ENCODE results near the gene SOBP. TPM values are rescaled to one million over a fixed set of nuclear protein-coding genes. Genes with fewer than 3 reads are reported as not detected.

SOBP gene
- total RNA-seq, 1 donor from 2014 or later: 1.7 TPM

DNA sequence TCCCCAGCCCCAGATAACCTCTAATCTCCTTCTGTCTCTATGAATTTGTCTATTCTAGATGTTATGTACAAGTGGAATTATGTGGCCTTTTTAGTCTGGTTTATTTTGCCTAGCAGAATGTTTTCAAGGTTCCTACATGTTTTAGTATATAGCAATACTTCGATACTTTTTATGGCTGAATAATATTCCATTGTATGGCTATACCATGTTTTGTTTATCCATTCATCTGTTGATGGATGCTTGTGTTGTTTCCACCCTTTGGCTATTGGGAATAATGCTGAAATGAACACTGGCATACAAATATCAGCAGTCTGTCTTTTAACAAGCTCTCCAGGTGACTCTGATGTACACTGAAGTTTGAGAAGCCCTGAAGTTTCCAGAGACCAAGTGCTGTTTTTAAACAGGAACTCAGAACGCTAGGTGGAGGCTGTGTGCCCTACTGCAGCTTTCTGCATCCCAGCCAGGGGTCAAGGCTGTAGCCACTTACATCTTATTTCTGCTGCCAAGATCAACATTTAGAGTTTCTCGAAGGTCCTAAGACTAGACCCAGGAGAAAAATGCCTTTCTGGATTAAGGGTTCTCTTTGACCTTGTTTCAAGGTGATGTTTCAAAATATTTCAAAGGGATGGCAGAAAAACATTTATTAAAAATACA, 123.0 kb downstream of the SOBP start:
- DNase-seq (ENCODE audit: low spot score) (no peak), ATAC-seq (no peak)

DNA sequence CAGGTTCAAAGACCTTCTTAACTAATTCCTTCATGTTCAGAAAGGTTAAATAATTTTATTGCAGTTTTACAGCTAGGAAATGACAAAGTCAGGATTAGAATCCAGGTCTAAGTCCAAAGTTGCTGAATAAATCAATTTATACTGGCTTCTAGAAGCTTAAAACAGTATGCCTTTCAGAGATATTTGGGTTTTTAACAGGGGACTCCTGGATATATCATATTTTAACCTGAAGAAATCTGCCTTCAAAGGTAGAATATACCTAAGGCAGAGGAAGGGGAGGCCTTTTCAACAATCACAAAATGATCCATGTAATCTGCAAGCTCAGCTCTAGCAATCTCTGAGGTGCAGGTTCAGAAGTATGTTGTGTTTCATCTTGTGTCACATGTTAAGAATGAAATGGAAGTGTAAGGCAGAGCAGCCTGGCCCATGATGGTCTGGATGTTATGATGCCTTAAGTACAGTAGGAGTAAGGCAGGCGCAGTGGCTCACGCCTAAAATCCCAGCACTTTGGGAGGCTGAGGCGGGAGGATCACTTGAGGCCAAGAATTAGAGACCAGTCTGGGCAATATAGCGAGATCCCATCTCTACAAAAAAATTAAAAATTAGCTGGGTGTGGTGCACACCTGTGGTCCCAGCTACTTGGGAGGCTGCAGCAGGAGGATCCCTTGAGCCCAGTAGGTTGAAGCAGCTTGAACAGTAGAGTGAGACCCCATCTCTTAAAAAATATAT, 123.9 kb downstream of the SOBP start:
- DNase-seq (ENCODE audit: low spot score) (no peak), ATAC-seq (no peak)

DNA sequence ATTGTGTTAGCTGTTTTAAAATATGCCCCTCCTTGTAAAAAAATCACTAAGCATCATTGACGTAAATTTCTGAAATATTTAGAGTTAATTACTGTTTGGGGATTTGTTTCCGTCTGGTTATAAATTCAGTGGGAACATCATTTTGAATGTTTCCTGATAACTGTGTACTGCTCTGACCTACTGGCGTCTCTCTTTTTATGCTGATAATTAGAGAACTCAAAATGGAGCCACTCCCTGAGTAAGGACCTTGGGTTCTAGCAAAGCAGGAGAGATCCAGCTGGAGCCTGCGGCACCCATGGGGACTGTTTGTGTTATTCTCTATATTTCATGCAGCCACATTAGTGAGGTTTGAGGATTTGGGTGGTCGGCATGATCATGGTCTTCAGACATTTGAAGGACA, 124.9 kb downstream of the SOBP start:
- no peak for DNase-seq (ENCODE audit: low spot score)
- ATAC-seq: no peak

DNA sequence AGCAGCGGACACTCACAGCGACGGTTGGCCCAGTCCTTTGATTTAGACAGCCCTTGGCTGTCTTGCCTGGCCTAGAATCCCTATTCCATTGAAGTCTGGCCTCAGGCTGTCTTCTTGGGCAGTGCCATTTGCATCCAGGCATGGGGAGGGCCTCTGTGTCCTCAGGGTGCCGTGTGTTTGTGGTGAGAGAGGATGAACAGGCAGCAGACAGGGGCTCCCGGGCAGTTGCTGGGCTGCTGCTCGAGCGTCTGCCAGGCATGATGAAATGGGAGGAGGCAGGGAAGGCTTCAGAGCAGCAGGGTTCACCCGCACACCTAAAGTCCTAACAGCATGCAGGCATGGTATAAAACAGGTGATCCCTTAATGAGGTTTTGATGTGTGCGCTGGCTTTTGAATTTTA, 126.9 kb downstream of the SOBP start:
- ATAC-seq (no peak), DNase-seq (ENCODE audit: low spot score) (no peak)

DNA sequence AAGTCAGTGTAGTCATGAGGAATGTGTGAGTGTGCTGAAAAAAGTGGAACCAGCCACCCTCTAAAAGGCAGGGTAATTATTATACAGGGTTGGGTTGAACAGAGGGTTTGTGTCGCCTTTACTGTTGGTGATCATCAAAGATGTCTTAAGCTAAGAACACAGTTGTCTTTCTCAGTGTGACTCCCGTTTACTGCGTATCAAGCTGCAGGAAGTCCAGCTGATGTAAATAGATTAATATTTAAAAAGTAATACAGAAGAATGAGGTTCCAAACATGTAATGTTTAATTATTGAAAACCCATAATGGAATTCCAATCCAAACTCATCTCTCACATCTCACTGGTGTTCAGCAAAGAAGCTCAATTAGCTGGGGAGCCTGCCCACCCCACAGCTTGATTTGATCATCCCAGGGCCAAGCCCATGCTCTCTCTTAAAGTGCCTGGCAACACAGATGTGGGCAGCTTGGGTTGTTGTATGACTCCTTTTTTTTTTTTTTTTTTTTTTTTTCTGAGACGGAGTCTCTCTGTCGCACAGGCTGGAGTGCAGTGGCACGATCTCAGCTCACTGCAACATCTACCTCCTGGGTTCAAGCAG, 127.5 kb downstream of the SOBP start:
- ATAC-seq (no peak), DNase-seq (ENCODE audit: low spot score) (no peak)

DNA sequence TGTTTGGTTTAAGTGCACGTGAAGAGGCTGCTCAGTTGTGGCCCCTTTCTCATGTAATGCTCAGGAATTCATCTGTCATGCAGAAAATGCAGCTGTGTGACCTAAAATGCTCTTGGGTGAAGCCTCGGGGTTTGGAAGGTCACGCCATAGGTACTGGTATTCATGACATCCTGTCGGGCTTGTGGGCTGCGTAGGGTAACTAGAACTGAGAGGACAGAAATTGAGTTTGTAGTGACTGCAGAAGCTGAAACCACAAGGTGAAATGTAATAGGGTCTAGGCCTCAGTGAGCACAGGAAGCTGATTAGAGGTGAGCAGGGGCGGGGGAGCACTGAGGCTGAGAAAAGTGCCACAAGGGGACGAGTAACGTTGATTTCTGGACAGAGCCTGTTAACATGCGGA, 128.8 kb downstream of the SOBP start:
- ATAC-seq (no peak), DNase-seq (ENCODE audit: low spot score) (no peak)

DNA sequence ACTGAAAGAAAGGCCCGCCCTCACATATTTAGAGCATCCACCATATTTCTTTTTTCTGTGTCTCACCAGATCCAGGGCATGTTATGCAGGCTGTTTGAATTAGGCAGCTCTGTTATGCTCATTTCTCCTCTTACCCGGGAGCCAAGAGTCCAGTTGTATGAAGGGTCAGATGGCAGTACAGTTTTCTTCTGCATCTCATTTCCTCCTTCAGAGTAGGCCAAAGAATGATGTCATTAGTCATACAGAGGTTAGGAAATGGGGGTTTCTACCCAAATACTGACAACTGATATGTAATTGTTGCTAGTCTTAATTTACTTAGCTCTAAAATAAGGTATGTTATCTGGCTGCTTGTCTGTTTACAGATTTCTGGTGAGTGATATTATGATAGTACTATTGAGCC, 130.8 kb downstream of the SOBP start:
- no peak for DNase-seq (ENCODE audit: low spot score)
- ATAC-seq: no peak

DNA sequence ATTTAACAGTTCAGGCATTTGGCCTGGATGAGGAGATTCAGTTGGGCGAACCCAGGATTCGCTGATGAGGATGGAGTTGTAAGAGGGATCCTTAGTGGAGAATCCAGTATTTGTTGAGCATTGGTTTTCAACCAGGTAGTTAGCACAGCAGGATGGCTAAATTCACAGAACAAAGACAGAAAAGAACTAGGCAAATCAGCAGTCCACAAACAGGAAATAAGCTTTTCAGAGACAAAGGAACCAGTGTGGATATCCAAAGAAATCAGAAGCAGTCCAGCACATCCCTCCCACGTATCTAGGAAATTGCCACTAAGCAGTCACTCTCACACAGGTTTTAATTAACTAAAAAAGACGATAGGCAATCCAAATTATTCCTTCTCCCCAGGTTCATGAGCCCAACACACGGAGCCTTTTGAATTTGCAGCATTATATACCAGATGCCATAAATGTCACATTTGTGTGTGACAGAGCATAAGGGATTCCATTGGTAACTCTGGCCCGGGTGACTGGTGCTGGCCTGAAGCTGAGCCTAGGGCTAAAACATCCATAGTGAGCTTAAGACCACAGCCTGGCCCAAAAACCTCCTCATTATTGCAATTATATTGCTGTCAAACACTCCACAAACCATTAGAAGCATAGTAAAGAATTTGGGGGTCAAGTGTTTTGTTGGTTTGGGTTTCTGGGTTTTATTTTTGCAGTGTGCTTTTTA, 131.5 kb downstream of the SOBP start:
- DNase-seq (ENCODE audit: low spot score) (no peak), ATAC-seq (no peak)

DNA sequence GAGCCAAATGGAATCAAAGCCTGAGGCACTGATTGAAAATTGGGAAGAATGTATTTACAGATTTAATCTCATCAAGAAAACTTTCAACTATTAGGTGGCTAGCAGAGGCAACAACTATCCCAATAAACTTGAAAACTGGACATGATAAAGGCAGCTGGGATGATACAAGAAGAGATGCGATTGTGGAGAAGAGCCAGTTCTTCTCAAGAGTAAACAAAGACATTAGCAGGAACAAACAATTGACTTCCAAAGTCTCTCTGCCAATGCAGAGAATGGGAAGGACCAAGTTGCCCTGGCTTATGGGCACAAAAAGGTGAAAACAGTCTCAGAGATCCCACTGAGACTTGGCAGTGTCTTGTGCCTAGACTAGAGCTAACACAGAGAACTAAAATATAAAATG, 132.4 kb downstream of the SOBP start:
- no peak for DNase-seq (ENCODE audit: low spot score)
- peak; percentile 73 for ATAC-seq

DNA sequence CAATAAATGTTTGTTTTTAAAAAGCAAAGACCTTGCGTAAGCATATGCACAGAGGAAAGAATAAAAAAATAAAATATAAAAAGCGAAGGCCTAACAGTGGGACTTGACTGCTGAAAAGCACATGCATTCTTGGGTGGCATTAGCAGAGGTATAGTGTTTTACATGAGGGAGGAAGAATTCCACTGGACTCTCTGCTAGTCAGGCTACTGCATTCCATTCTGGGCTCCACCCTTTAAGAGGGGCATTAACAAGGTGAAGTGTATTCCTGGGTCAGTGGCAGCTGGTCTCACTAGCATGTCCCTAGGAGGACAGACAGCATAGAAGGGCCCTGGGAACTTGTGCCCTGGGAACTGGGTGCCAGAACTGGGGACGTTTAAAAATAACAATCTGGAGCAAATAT, 134.1 kb downstream of the SOBP start:
- no peak for ATAC-seq
- DNase-seq (ENCODE audit: low spot score): no peak

DNA sequence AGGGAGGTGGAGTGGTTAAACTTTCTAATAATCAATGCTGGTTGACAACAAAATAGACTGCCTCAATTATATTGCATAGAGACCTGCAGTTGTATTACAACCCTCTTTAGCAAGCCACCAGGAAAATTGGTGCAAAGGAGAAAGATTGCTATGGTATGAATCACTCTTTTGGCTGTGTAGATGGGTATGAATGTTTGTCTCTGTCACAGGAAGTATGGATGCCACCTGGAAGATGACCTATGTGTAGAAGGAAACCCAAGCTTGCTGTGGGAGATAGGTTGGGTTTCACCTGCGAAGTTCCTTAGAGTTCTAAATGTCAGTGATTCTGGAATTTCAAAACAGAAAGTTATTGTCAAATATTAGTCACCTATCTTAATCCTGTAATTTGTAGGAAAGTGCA, 134.6 kb downstream of the SOBP start:
- ATAC-seq (no peak), DNase-seq (ENCODE audit: low spot score) (no peak)

DNA sequence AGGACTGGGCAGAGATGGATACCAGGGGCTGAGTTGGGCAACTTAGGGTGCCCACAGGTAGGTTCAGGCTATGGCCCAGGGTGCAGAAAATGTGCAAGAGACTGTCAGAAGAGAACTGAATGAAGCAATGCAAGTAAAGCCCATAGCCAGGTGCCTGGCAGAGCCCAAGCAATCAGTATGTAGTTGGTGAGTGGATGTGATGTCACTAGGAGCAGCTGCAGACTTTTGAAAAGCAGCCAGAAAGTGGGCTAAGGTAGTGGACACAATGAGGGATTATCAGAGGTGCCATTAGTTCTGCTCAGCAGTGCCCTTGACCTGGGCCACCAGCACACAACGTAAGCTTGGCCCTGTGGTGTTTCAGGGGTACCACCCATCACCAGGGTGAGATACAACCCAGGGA, 135.3 kb downstream of the SOBP start:
- ATAC-seq (no peak), DNase-seq (ENCODE audit: low spot score) (no peak)

DNA sequence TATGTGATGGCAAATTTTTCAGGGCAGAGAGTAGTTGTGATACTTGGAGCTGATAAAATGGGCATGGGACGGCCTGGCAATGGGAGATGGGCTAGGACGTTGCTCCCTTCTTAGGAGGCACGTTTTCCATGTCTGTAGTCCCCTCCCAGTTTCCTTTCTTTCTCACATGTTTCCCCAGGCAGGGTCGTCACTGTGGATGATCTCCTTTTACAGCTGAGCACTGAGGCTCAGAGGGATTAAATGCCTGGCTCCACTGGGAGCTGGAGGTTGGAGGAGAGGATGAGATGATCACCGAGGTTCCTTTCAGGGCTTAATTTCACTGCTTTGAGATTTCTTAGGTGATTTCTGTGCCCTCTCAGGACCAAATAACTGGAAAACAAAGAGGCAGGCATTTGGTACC, 136.7 kb downstream of the SOBP start:
- ATAC-seq (no peak), DNase-seq (ENCODE audit: low spot score) (no peak)

DNA sequence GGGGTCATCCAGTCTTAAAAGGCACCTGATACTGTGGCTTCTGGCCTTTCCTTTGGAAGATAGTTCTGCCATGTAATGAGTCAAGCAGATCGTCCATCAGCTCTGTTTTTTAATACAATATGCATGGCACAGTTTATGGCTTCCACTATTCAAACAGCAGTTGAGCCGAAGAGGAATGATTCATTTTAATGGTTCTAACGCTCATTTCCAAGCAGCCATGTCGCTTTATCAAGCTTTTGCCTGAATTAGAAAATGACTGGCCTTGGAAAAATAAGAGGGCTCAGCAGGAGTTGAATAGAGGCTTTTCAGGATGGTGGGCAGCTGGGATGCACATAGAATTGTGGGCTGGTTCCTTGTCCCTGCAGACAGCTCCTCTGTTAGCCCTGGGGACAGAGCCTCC, 138.1 kb downstream of the SOBP start:
- ATAC-seq (no peak), DNase-seq (ENCODE audit: low spot score) (no peak)

DNA sequence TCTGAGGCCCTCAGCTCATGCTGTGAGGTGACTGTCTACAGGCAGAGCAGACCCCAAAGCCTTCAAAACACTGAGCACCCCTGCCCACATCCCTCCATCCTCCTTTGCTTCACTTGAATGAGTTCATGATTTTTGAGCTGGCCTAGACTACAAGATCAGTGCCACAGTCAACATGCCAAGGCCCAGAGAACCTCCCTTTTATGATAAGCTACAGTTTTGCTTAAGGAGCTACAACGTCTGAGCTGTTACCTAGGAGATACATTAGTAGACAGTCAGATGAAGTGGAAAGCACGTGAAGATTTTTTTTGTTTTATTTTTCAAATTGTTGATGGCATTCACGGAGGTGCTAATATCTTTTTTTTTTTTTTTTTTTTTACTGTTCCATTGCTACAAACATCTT, 139.0 kb downstream of the SOBP start:
- DNase-seq (ENCODE audit: low spot score) (no peak), ATAC-seq (no peak)

DNA sequence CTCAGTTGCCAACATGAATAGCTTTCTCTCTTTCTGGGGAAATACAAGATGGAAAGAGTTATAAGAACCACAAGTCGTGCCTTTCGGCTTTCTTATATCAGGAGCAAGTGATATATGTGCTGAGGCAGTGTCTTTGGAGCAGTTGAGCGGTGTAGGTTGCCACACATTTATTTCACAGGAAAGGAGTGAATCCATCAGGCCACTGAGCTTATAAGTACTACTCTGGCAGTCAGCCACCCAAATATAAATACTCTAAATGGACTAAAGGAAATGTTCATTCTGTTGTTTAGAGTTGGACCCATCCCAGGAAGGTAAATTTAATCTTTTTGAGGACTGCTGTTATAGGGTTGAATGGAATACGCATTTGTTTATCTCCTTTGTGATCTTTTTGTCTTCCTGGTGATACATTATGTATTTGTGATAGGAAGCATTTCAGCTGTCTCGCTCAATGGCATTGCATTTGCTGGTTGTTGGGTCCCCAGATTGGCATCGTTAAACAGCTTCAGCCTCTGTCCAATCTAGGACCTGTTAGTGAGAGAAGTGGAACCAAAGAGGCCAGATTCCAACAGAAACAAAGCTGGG, 139.7 kb downstream of the SOBP start:
- ATAC-seq: no peak

DNA sequence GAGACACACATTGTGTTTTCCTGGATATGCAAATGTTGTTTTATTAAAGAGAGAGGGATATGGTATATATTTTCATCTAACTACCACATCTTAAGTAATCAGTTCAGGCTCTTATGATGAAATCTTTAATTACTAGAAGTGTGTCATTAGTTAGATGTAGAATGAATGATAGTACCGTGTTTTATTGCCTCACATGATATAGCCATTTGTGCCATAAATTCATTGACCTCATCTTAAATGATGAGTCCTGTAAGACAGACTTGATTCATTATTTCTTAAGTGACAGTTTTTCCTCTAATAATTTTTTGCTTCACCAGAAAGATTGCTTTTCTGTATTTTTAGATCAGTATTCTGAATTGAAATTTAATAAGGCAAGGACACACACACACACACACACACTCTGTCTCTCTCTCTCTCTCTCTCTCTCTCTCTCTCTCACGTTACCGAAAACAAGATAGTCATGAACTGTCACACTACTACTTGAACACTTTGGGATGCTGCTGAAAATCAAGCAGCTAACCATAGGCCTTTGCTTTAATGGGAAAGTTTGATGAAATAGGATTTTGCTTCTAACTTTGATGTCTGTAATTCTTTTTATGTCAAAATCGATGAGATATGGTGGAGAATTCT, 140.5 kb downstream of the SOBP start:
- ATAC-seq: no peak
- no peak for DNase-seq (ENCODE audit: low spot score)

More for the DNA sequence above, 139.7 kb downstream of the SOBP start:
- DNase-seq (ENCODE audit: low spot score): no peak

DNA sequence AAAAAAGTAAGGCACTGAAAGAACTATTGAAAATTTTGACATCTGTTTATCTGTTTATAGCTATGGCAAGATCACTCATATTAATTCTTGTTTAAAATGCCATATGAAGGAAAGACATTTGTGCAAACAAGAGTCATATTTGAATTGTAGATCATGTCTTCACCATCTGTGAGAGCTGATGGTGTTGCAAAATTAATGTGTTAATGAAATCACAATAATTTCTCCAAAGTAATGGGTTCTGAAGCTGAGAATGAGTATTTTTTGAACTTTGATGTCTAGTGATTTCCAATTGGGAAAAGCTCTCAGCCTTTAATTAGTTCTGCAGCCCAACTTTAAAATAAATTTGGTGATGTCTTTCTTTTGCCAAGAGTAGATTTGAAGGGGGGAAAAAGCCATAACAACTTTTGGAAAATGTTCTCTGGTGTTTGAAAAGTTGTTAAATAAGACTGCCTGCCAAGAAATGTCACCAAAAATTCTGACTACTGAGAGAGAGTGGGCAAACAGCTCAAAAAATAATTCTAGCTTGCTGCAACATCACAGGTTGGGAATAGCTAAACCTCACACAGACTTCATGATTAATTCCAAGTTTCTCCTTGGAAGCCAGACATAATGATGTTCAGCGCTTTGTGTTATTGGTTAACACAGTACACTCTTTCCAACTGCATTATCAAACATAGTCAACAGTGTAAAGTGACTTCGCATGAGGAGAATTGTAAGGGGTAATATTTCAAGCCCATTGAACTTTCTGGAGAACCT, 142.6 kb downstream of the SOBP start:
- DNase-seq (ENCODE audit: low spot score) (no peak), ATAC-seq (no peak)

DNA sequence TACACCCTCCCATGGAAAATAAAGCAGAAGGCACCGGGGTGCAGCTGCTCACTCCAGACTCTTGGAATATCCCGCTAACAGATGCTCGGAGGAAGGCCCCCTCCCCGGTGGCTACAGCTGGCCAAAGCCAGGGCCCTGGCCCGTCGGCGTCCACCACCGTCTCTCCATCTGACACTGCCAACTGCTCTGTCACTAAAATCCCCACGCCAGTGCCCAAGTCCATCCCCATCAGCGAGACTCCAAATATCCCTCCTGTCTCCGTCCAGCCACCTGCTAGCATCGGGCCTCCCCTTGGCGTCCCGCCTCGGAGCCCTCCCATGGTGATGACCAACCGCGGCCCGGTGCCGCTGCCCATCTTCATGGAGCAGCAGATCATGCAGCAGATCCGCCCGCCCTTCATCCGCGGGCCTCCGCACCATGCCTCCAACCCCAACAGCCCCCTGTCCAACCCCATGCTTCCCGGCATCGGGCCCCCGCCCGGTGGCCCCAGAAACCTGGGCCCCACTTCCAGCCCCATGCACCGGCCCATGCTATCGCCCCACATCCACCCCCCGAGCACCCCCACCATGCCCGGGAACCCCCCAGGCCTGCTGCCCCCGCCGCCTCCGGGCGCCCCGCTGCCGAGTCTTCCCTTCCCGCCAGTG, 143.9 kb downstream of the SOBP start:
- ATAC-seq (no peak), DNase-seq (ENCODE audit: low spot score) (no peak)
